GM18499 (cell line): Measurements from ENCODE around the gene IL17RD.

Source experiments
- ATAC-seq: cut with Tn5 transposase; IDR thresholded peaks from one replicate; pipeline ENCODE4 v1.9.1; 2021; ENCODE audit warnings: moderate number of reproducible peaks; ENCODE audit not compliant: insufficient read depth, unreplicated experiment

Gene IL17RD

GRCh38 chr3:57076422-57076951 lies 88.7 kb downstream of the IL17RD start:
- no peak for ATAC-seq

DNA sequence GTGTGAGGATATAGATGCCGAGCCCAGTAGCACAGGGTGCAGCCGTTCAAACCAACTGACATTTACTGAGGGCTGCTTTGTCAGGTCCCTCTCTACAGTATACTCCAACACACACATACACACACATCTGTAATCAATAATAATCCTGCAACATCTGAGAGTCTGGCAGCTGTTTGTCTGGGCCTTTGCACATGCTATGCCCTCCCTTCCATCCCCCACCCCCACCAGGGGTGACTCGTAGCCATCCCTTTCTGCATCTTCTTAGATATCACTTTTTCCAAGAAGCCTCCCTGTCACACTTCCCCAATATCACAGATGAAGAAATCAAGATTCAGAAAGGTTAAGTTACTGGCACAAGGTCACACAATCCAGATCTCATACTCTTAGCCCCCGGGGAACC lies 91.0 kb downstream of the IL17RD start:
- ATAC-seq, result no peak

DNA sequence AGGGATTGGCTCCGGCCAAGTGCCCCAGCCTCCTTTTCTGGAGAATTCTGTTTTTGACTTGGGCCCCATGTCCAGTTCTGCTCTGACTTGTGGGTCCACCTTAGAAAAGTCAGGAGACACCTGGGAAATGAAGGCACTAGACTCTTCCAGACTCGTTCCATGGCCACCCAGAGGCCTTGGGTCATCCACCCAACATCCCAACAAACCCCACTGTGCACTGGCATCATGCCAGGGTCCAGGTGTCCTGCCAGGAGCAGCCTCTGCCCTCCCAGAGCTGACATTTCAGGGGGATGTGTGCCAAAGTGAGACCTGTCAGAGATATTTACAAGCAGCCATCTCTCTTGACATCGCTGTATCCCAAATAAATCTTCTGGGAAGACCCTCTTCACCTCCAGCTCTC lies 91.5 kb downstream of the IL17RD start:
- no peak for ATAC-seq

DNA sequence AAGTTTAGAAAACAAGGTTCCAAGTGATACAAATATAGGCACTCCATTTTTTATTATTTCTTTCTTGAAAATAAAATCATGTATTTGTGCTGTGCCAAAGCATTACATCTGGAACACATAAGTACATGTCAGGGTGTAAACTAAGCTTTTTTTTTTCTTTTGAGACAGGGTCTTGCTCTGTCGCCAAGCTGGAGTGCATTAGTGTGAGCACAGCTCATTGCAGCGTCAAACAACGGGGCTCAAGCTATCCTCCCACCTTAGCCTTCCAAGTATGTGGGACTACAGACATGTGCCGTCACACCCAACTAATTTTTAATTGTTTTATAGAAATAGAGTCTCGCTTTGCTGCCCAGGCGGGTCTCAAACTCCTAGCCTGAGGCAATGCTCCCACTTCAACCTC lies 95.7 kb downstream of the IL17RD start:
- ATAC-seq, result no peak

- peak; percentile 93 for ATAC-seq
These were observed 96.6 kb downstream of the IL17RD start for GRCh38 chr3:57068437-57069089.

DNA sequence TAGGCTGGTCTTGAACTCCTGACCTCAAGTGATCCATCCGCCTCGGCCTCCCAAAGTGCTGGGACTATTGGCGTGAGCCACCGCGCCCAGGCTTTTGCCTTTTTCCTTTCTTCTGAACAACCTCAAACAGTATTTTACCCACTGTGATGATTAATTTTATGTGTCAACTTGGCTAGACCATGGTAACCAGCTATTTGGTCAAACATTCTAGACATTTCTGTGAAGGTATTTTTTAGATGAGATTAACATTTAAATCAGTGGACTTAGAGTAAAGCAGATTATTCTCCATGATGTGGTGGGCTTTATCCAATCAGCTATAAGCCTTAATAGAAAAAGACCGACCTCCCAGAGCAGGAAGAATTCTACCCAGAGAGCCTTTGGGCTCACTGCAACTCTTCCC lies 98.7 kb downstream of the IL17RD start:
- ATAC-seq, result no peak

- ATAC-seq, result no peak
These were observed 99.6 kb downstream of the IL17RD start for GRCh38 chr3:57065588-57065987.

- no peak for ATAC-seq
These were observed 100.6 kb downstream of the IL17RD start for GRCh38 chr3:57064572-57064971.

- no peak for ATAC-seq
These were observed 101.2 kb downstream of the IL17RD start for GRCh38 chr3:57064001-57064400.

DNA sequence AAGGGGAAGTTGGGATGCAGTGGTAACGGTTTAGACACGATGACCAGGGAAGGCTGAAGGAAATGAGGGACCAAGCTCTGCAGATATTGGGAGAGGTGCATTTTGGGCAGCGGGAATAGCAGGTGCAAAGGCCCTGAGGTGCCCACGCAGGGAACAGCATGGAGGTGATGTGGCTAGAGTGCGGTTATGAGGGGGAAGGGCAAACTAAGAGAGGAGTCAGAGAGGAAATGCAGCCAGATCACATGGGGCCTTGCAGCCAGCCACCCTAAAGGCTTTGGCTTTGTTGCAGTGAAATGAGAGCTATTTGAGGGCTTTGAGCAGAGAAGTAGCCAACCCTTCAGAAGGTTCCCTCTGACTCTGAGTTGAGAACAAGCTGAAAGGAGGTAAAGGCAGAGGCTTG lies 102.1 kb downstream of the IL17RD start:
- ATAC-seq, result no peak

DNA sequence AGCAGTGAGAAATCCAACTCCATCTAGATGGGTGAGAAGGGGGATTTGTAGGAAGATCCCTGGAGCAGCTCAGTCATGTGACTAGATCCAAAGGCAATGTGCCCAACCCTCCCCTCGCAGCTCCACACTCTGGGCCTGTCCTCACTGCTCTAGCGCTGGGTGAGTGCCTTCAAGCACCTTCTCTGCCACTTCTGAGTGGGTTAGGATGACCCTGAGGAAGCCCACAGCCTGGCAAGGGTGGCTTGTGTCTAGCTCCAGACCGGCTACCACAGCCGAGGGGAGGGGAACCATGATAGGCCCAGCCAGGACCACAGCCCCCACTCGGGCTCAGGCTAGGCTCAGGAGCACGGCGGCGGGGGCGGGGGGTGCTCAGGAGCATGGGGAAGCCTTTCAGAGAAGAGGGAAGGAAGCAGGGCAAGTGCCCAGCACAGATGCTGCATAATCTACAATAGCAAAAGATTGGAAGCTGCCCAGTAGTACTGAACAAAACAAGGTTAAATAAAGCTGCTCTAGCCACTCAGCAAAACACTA lies 103.0 kb downstream of the IL17RD start:
- no peak for ATAC-seq

DNA sequence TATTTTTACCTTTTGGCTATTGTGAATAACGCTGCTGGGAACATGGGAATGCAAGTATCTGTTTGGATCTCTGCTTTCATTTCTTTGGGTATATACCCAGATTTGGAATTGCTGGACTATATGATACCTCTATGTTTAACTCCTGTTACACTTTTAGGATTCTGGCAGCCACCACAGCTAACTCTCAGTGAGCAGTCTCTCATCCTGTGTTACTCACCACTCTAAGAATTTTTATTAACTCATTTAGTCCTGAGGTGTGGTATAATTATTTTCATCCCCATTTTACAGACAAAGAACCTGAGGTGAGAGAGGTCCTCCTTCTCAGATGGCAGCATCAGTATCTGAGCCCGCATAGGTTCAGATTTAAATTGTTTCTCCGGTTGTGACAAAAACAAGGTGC lies 103.6 kb downstream of the IL17RD start:
- ATAC-seq, result no peak

DNA sequence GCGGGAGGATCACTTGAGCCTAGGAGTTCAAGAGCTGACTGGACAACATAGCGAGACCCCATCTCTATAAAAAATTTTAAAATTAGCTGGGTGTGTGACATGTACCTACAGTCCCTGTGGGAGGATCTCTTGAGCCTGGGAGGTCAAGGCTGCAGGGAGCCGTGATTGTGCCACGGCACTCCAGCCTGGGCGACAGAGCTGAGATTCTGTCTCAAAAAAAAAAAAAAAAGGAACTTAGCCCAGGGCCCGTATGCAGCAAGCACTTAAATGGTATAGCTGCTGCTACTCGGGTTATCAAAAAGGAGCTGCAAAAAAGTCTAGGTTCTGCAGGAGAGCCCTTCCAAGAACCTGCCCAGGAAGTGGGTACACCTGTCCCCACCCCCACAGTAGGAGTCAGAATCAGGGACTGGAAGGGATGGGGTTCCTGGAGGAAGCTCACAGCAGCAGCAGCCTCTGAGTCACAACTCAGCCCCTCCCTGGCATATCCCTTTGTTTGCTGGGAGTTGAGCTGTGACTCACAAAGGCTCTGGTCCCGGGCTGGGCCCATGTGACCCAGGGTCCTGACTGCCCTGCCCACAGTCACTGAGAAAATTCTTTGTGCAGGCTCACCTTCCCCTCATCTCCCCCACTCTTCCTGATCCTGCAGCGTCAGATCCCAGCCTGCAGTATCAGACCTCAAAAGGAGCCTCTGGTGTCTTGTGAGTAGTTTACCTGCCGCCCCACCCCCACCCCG lies 104.9 kb downstream of the IL17RD start, which contains the start of gene SPATA12:
Gene SPATA12, plus strand, starts transcription at position 576 of the 733 bp plus-strand sequence. CDS start 13,031 bp downstream, outside the sequence.
- ATAC-seq, result no peak

GRCh38 chr3:57059411-57059810 lies 105.7 kb downstream of the IL17RD start:
- ATAC-seq, result no peak

- no peak for ATAC-seq
These were observed 107.8 kb downstream of the IL17RD start for GRCh38 chr3:57057351-57057750.

GRCh38 chr3:57053122-57053521 lies 112.0 kb downstream of the IL17RD start:
- no peak for ATAC-seq

- ATAC-seq, result no peak
These were observed 112.5 kb downstream of the IL17RD start for GRCh38 chr3:57052662-57053061.

- no peak for ATAC-seq
These were observed 116.4 kb downstream of the IL17RD start for GRCh38 chr3:57048728-57049127.

DNA sequence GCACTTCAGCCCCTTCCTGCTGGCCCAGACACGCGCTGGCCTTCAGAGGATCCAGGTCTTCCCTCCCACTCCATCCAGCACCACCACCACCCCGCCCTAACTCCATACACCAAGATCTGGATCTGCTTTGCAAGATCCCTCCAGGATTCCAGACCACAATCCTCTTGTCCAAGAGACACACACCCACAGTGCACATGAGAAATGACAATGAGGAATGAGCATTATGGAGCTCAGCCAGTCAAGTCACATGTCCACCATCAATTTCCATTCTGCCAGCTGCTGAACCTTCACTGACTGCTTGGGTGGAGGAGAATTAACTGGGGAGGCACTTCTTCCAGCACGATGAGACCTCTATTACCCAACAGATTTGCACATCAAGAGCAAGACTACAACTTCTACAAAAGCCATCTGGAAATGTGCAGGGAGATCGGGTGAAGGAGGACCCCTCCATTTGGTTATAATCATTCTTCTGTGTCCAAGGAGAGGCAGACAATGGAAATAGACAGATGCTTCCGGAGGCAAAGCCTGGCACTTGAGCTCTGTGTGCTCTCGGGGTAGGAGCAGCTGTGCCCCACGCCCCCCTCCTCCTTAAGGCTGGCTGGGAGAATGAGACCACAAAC lies 117.0 kb downstream of the IL17RD start:
- ATAC-seq, result no peak

GRCh38 chr3:57046101-57046765 lies 118.9 kb downstream of the IL17RD start:
- no peak for ATAC-seq
